GM12801 (cell line): ENCODE data around the gene MCUR1.

ENCODE experiments used
- TF ChIP-seq, protein P1 (sequence below): IDR thresholded peaks from one replicate; pipeline ENCODE4 v1.5.1; 2011; ENCODE audit warnings: control low read depth; ENCODE audit not compliant: insufficient read length; ENCODE audit errors: extremely low read depth

Gene MCUR1

DNA sequence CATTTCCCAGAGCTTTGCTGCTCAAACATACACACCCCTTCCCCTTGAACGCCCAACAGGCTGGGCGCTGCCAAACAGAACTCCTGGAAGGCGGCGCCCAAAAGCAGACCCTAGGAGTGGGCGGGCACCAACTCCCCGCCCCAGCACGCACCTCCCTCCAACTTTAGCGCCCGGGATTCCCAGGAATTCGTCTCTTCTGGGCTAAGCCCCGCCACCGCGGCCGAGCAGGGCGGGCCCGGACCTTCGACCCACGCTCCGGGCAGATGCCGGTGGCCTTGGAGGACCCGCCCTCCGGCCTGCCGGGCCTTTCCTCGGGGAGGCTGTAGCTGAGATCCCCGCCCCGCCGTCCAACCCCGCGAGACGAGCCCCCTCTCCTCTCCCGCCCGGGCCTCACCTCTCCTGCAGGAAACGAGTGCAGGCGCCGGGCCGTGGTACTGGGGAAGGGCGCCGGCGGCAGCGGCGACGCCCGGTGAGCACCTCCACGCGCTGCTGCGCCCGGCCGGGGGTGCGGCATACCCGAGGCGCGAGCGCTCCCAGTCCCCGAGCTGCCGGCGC lies 659 bp downstream of the MCUR1 start:
- TF ChIP-seq, protein P1, sequence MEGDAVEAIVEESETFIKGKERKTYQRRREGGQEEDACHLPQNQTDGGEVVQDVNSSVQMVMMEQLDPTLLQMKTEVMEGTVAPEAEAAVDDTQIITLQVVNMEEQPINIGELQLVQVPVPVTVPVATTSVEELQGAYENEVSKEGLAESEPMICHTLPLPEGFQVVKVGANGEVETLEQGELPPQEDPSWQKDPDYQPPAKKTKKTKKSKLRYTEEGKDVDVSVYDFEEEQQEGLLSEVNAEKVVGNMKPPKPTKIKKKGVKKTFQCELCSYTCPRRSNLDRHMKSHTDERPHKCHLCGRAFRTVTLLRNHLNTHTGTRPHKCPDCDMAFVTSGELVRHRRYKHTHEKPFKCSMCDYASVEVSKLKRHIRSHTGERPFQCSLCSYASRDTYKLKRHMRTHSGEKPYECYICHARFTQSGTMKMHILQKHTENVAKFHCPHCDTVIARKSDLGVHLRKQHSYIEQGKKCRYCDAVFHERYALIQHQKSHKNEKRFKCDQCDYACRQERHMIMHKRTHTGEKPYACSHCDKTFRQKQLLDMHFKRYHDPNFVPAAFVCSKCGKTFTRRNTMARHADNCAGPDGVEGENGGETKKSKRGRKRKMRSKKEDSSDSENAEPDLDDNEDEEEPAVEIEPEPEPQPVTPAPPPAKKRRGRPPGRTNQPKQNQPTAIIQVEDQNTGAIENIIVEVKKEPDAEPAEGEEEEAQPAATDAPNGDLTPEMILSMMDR = no peak

DNA sequence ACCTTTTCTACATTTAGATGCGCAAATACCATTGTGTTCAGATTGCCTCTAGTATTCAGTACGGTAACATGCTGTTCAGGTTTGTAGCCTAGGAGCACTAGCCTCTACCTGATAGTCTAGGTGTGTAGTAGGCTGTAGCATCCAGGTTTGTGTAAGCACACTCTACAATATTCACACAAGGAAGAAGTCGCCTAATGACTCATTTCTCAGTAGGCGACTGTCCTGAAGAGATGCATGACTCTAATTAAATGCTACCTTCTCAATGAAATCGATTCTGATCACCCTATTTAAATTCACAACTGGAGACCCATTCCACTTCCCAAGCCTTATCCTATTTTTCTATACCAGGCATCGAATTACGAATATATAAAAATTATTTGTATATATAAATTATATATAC lies 1.3 kb downstream of the MCUR1 start:
- TF ChIP-seq, protein P1 = no peak

DNA sequence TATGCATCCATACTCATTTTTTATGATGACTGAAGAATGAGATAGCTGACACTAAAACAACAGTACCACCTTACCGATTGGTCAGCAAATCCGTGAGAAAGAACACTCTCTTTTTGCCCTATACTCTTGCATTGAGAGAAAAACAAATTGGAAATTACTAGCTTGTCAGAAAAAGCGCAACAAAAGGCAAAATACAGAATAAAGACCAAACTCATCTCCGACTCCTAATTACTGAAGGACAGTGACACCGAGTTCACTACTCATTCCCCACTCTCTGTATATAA lies 2.1 kb downstream of the MCUR1 start:
- TF ChIP-seq, protein P1 = no peak

DNA sequence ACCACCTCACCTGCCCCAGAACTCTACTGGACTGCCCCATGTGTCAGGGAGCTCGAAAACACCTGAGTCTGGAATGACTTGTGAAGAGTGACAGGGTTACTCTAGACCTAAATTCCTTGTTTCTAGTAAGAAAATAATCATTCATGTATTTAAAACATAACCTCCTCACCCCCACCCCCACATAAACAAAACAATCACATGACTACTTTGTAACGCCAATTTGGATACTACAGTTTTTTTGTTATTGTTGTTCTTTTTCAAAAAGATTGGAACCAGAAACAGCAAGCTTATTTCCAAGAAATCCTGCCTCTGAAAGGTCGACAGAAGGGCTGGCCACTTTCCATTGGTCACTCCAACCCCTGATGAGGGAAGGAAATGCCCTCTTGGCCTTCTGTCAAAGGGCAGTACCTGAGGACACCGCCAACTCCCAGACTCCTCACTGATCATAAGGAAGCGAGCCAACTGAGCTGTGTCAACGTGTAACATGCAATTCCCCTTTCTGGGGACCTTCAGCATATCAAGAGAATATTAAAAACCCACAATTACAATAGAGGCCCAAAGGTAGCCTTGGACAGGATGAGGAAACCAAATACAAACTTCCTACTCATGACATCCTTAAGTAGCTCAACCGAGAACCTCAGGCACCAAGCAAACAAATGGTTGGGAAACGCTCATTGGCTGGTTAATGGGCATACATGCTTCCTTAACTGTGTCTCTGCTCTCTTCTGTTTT lies 2.6 kb downstream of the MCUR1 start:
- TF ChIP-seq, protein P1 = no peak

DNA sequence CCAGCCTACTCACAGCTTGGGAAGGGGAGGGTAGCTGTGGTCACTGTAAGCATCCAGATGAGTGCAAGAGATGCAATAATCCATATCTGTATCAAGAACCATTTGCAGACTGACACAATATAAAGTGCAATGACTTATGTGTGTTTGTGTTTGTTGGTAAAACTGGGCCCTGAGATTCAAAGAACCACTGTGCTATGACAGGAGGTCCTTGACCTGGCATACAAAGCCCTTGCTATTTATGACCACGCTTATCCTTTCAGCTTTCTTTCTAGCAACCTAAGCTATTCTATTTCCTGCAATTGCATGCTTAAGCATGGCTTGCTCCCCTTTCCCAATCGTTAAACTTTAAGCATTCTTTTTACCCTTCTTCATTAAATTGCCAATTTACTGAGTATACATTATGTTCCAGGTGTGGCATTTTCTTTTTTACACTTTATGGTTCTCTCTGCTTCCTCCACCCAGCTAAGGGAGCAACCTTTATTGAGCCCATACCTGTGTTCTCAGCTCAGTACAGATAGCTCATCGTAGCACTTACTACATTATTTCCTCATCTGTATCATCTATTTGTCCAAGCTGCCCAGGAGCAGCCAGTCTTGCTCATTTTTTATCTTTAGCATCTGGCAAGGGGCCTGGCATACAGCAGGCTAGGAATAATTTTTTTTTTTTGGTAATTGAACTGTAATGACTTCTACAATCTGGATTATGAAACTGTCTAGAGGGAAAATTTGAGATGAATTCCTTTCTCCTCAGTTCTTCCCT lies 3.5 kb downstream of the MCUR1 start:
- TF ChIP-seq, protein P1 = no peak

DNA sequence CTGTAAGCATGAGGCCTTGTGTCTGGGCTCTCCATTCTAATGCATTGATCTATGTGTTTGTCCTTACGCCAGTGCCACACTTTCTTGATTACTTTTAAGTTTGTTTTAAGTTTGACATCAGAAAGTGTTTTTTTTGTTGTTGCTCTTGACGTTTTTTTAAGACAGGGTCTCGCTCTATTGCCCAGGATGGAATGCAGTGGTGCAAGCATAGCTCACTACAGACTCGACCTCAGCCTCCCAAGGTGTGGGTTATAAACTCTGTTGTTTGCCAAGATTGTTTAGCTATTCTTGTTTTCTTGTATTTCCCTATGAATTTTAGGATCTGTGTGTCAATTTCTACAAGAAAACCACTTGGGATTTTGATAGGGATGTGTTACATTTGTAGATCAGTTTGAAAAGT lies 5.6 kb downstream of the MCUR1 start:
- TF ChIP-seq, protein P1 = no peak

DNA sequence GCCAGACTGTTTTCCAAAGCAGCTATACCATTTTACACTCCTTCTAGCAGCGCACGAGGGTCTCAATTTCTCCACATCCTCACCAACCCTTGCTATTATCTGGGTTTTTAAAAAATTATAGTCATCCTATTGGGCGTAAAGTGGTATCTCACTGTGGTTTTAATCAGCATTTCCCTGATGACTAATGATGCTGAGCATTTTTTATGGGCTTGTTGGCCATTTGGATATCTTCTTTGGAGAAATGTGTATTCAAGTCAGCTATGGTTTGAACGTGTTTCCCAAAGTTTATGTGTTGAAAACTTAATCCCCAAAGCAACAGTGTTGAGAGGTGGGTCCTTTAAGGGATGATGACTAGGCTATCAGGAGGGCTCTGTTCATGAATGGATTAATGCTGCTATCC lies 6.7 kb downstream of the MCUR1 start:
- TF ChIP-seq, protein P1 = no peak
